A549 treated with Hydrocortisone at 1 μM for 4 hours (cell line): Measurements from ENCODE around the gene AKR1B1. TPM values are rescaled to one million over a fixed set of nuclear protein-coding genes. Genes with fewer than 3 reads are reported as not detected.

Experiments
- total RNA-seq: library from RNA; stranded (reverse); fragments of 200-300 nt; extraction: Qiagen RNA extraction; gene quantifications from 5 replicates; pipeline ENCODE4 v1.2.3, GENCODE V29; 2022

The AKR1B1 gene
- 2,278 to 2,669 TPM (median 2,540 TPM) in 5 replicates for total RNA-seq

DNA sequence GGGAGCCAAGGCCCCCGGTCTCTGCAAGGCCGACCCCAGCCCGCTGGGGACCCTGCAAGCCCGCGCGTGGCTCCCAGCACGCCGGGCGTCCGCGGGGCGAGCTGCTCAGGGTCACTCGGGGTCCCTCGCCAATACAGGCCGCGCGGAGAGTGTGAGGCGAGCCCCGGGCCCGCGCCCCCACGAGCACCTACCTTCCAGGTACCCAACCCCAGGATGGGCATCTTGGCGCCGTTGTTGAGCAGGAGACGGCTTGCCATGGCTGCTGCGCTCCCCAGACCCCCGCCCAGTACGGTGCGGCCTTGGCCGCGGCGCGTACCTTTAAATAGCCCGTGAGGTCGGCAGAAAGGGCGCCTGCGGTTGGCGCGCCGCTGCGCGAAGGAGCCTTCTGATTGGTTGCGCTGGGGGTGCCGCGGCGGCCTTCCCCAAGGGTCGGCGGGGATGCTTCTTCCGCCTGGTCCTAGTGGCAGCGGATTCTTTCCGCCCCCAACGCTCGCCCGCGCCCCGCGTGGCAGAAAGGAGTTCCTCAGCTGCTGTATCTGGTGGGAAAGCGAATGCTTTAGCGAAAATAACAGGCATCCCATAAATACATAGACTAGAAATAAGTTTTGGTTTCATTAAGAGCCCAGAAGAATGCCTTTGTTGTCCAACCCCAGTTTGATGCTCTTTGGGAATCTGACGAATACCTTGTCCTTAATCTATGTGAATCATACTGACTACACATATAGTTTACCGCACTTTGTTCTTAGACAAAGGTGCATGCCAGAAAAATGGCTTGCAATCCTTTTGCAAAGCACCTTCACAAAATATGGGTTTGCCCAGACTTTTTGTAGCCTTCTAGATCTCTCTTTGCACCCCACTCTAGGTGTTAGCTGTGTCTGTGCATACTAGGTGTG, at the start of gene AKR1B1:
AKR1B1 (minus strand) TSS at position 295 of the 893 bp plus-strand sequence; CDS start at position 257, 38 bp downstream.

Other genes with a start within 250 kb of the AKR1B1 start
- gene SLC35B4, start 142.2 kb downstream of the AKR1B1 start, total RNA-seq: 32.8 to 37.8 TPM (median 35.1 TPM) in 5 replicates
- gene AKR1B10, start 68.5 kb upstream of the AKR1B1 start, total RNA-seq: 2,254 to 2,440 TPM (median 2,333 TPM) in 5 replicates
- gene AKR1B15, start 90.0 kb upstream of the AKR1B1 start, total RNA-seq: 18.2 to 39.9 TPM (median 33.7 TPM) in 5 replicates
- gene BPGM, start 187.8 kb upstream of the AKR1B1 start, total RNA-seq: 16.3 to 22.7 TPM (median 17.7 TPM) in 5 replicates